Measurements from ENCODE around the gene TBC1D5.

DNA sequence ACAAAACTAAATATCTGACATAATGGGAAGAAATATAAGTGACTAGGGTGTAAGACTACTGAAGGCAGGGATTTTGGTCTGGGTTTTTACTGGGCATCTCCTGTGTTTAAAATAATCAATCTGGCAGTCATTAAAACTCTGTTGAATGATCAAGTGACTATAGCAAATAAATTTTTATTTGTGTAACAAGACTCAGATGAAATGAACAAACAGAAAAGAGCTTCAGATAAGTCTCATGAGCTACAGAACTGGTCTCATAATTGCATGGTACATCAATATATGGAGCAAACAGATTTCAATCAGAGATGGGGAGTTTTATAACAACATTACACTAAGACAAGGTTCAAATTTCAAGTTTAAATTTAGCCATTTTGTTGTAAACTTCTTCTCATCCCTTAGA lies 485.2 kb downstream of the TBC1D5 start:
- TF ChIP-seq, protein P1, sequence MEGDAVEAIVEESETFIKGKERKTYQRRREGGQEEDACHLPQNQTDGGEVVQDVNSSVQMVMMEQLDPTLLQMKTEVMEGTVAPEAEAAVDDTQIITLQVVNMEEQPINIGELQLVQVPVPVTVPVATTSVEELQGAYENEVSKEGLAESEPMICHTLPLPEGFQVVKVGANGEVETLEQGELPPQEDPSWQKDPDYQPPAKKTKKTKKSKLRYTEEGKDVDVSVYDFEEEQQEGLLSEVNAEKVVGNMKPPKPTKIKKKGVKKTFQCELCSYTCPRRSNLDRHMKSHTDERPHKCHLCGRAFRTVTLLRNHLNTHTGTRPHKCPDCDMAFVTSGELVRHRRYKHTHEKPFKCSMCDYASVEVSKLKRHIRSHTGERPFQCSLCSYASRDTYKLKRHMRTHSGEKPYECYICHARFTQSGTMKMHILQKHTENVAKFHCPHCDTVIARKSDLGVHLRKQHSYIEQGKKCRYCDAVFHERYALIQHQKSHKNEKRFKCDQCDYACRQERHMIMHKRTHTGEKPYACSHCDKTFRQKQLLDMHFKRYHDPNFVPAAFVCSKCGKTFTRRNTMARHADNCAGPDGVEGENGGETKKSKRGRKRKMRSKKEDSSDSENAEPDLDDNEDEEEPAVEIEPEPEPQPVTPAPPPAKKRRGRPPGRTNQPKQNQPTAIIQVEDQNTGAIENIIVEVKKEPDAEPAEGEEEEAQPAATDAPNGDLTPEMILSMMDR (IDR thresholded peaks at IDR 0.05), result no peak
- TF ChIP-seq POLR2A (IDR thresholded peaks at IDR 0.05), result no peak
